AG04450 (cell line): ENCODE results near the gene MPST. TPM values are rescaled to one million over a fixed set of nuclear protein-coding genes. Genes with fewer than 3 reads are reported as not detected.

Source experiments
- CTCF ChIA-PET: fragments of 300-600, 350-600 bp; formaldehyde crosslinking; extraction: SDS; loops from one replicate; lab custom pipeline; 2022; ENCODE audit warnings: antibody characterized with exemption, inconsistent platforms; lab: Charles Lee
- POLR2A ChIA-PET: fragments of 350-600 bp; formaldehyde crosslinking; extraction: SDS; loops from one replicate; lab custom pipeline; 2021; ENCODE audit warnings: antibody characterized with exemption, inconsistent platforms; lab: Yijun Ruan, JAX
- DNase-seq: peaks from one replicate; pipeline ENCODE4 v3.0.0-alpha.2; 2011; ENCODE audit warnings: low read depth, low spot score
- H3K27ac ChIP-seq: one replicate; pipeline ENCODE4 v1.5.1; 2012; ENCODE audit warnings: low read depth, low read length, control low read depth
- H3K27me3 ChIP-seq: one replicate; pipeline ENCODE4 v1.6.0; 2012; ENCODE audit warnings: low read length; ENCODE audit not compliant: control insufficient read depth, insufficient read depth
- H3K4me3 ChIP-seq: 2 replicates; pipeline ENCODE4 v1.5.1; 2011; ENCODE audit warnings: mild to moderate bottlenecking, low read depth, low read length, control low read depth
- H3K9me3 ChIP-seq: 2 replicates; pipeline ENCODE4 v1.5.1; 2012; ENCODE audit warnings: low read length; ENCODE audit not compliant: control insufficient read depth, insufficient read depth
- CTCF ChIP-seq: IDR thresholded peaks from 2 replicates; pipeline ENCODE4 v1.5.1; 2011; ENCODE audit warnings: low read depth, low read length, control low read depth, inconsistent platforms
- polyA plus RNA-seq: library from polyadenylated mRNA; depleted of rRNA; stranded (reverse); fragments of >200 nt; gene quantifications from 2 replicates; pipeline ENCODE4 v1.2.3, GENCODE V29; 2011

MPST gene
- polyA plus RNA-seq, 1 experiment = 33.3 TPM

GRCh38 chr22:37021710-37022482, 2.4 kb downstream of the MPST start:
- DNase-seq = no peak
- ChIA-PET CTCF (interaction anchor here (0.6 to 5.0 kb wide), 9 partner anchors 10 to 166 kb away, joined by 3 to 36 read pairs (median 5); no protein-coding TSS in a partner anchor), POLR2A (interaction anchor here (0.6 kb wide), 1 partner anchor 186 kb away, joined by 9 read pairs; no protein-coding TSS in a partner anchor)
- H3K4me3 ChIP-seq = no peak overlapping the region
- peak; percentile 79 for TF ChIP-seq CTCF
- H3K9me3 ChIP-seq = no peaks in the 10 kb centered on the region; the same call in 1 of the 2 replicates
- no peaks in the 10 kb centered on the region for H3K27me3 ChIP-seq
- no peak overlapping the region for H3K27ac ChIP-seq

DNA sequence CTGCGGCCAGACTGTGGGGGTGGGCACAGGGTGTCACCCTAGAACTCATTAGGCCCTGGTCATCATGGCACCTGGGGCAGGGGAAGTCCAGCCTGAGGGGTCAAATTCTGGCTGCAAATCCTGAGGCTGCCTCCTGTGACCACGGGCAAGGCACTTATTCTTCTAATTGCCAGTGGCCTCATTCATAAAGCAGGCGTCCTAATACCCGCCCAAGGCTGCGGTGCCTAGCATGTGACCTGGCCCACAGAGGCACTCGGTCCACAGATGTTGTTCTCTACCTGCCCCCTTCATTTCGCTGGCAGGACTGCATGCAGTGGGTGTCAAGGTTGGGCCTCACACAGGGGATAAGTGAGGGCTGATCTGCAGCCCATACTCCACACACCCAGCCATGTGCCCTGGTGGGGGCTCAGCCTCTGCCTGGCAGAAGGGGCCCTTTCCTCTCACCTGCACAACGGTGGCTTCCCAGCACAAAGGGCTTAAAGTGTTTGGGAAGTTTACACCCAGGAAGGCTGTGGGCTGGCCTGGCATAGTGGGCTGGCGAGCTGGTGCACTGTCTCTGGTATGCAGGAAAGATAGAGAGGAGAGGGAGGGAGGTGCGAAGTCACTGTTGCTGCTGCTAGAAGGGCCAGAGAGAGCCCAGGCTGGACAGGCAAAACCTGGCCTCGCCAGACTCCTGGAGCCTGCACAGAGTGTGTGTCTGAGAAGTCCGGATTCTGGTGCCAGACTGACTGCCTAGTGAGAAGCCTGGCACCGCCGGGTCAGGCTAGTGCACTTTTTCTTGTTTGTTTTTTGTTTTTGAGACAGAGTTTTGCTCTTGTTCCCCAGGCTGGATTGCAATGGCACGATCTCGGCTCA, 3.2 kb downstream of the MPST start:
- CTCF ChIA-PET = interaction anchor here (1.3 to 5.0 kb wide), 3 partner anchors 9 to 24 kb away, joined by 4 to 36 read pairs (median 6); no protein-coding TSS in a partner anchor
- Histone ChIP-seq H3K27me3 (no peaks in the 10 kb centered on the region), H3K9me3 (no peaks in the 10 kb centered on the region; the same call in 1 of the 2 replicates), H3K4me3 (no peak overlapping the region), H3K27ac (no peak overlapping the region)
- no peak for DNase-seq
- POLR2A ChIA-PET = no interaction called here
- TF ChIP-seq CTCF = no peak

- Histone ChIP-seq H3K9me3 (no peaks in the 10 kb centered on the region; the same call in 1 of the 2 replicates), H3K27ac (no peak overlapping the region), H3K4me3 (no peak overlapping the region), H3K27me3 (no peaks in the 10 kb centered on the region)
- TF ChIP-seq CTCF = no peak
- ChIA-PET POLR2A (no interaction called here), CTCF (no interaction called here)
- no peak for DNase-seq
Measured at GRCh38 chr22:37023743-37024338, 4.3 kb downstream of the MPST start.

DNA sequence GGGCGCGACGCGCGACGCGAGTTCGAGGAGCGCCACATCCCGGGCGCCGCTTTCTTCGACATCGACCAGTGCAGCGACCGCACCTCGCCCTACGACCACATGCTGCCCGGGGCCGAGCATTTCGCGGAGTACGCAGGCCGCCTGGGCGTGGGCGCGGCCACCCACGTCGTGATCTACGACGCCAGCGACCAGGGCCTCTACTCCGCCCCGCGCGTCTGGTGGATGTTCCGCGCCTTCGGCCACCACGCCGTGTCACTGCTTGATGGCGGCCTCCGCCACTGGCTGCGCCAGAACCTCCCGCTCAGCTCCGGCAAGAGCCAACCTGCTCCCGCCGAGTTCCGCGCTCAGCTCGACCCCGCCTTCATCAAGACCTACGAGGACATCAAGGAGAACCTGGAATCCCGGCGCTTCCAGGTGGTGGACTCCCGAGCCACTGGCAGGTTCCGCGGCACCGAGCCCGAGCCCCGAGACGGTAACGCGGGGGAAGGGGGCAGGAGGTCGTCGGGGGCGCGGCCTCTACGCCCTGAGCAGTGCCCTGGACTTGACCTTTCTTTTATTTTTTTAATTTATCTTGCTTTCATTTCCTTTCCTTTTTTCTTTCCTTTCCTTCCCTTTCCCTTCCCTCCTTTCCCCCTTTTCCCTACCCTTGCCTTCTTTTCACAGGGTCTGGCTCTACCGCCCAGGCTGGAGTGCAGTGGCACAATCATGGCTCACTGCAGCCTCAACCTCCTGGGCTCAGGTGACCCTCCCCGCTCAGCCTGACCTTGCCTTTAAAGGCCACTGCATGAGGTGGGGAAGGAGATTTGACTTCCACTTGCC, 5.0 kb downstream of the MPST start:
- POLR2A ChIA-PET = no interaction called here
- no peak for TF ChIP-seq CTCF
- no peak overlapping the region for H3K27ac ChIP-seq
- no peak overlapping the region for H3K4me3 ChIP-seq
- H3K9me3 ChIP-seq = no peaks in the 10 kb centered on the region; the same call in 1 of the 2 replicates
- no peak for DNase-seq
- CTCF ChIA-PET = no interaction called here
- H3K27me3 ChIP-seq = no peaks in the 10 kb centered on the region
